Stimulated activated CD4-positive, alpha-beta T cell treated with anti-CD3 and anti-CD28 coated beads, Interleukin-12 subunit alpha, Interleukin-12 subunit beta, amount 100 ng/mL, for 24 hours (primary cell): ENCODE data around the gene CCDC167.
A peak's percentile ranks its signal among the peaks of the same experiment; 100 is the strongest.

Source experiments
- DNase-seq, 2 experiments: peaks; one replicate each; pipeline ENCODE4 v3.0.0-alpha.2; 2020; ENCODE audit warnings: low read depth in 2 of 2

The CCDC167 gene

GRCh38 chr6:37489697-37490336 is 9.9 kb downstream of the CCDC167 start:
- DNase-seq = no peak

- DNase-seq = no peak
Observed at GRCh38 chr6:37488476-37488875, 11.2 kb downstream of the CCDC167 start.

GRCh38 chr6:37487591-37488380 is 11.9 kb downstream of the CCDC167 start:
- no peak for DNase-seq

- no peak for DNase-seq
Observed at GRCh38 chr6:37486121-37486839, 13.4 kb downstream of the CCDC167 start.

GRCh38 chr6:37485291-37485702 is 14.4 kb downstream of the CCDC167 start:
- no peak for DNase-seq

- DNase-seq = no peak
Observed at GRCh38 chr6:37484786-37485170, 14.9 kb downstream of the CCDC167 start.

GRCh38 chr6:37483917-37484785 is 15.5 kb downstream of the CCDC167 start:
- DNase-seq = peak; percentile 66

- DNase-seq = no peak
Observed at GRCh38 chr6:37483252-37483901, 16.3 kb downstream of the CCDC167 start.

- no peak for DNase-seq
Observed at GRCh38 chr6:37482606-37483251, 17.0 kb downstream of the CCDC167 start.

- no peak for DNase-seq
Observed at GRCh38 chr6:37481711-37482605, 17.7 kb downstream of the CCDC167 start.

GRCh38 chr6:37480951-37481534 is 18.6 kb downstream of the CCDC167 start:
- DNase-seq = no peak

GRCh38 chr6:37480118-37480736 is 19.5 kb downstream of the CCDC167 start:
- no peak for DNase-seq

GRCh38 chr6:37479266-37479854 is 20.3 kb downstream of the CCDC167 start:
- no peak for DNase-seq

GRCh38 chr6:37478827-37479226 is 20.9 kb downstream of the CCDC167 start:
- DNase-seq = no peak

GRCh38 chr6:37477656-37478435 is 21.8 kb downstream of the CCDC167 start:
- DNase-seq = no peak

GRCh38 chr6:37477191-37477590 is 22.5 kb downstream of the CCDC167 start:
- DNase-seq = no peak

- DNase-seq = no peak
Observed at GRCh38 chr6:37474316-37474715, 25.4 kb downstream of the CCDC167 start.
